Endodermal cell (in vitro differentiated cells): Measurements from ENCODE around the gene RAB3GAP2. TPM values are rescaled to one million over a fixed set of nuclear protein-coding genes. Genes with fewer than 3 reads are reported as not detected.

Source experiments
- DNase-seq: peaks from one replicate; pipeline ENCODE4 v3.0.0-alpha.2; 2017
- H3K27ac ChIP-seq: 2 replicates; pipeline ENCODE4 v1.5.1; 2013; ENCODE audit warnings: mild to moderate bottlenecking, low read depth, low read length, moderate library complexity
- H3K27me3 ChIP-seq: 2 replicates; pipeline ENCODE4 v1.6.1; 2013; ENCODE audit warnings: mild to moderate bottlenecking, low read length, moderate library complexity; ENCODE audit not compliant: insufficient read depth, control insufficient read depth, poor library complexity, severe bottlenecking
- H3K36me3 ChIP-seq: 2 replicates; pipeline ENCODE4 v1.7.0; 2013; ENCODE audit warnings: mild to moderate bottlenecking, low read length, moderate library complexity; ENCODE audit not compliant: control insufficient read depth, insufficient read depth
- H3K4me1 ChIP-seq: one replicate; pipeline ENCODE4 v1.7.0; 2013; ENCODE audit warnings: low read length; ENCODE audit not compliant: control insufficient read depth, insufficient read depth
- H3K4me3 ChIP-seq: 2 replicates; pipeline ENCODE4 v1.5.1; 2013; ENCODE audit warnings: mild to moderate bottlenecking, low read length, moderate library complexity
- H3K9ac ChIP-seq: 2 replicates; pipeline ENCODE4 v1.6.1; 2013; ENCODE audit warnings: mild to moderate bottlenecking, low read length, moderate library complexity; ENCODE audit not compliant: poor library complexity, severe bottlenecking; ENCODE audit errors: extremely low read depth
- H3K9me3 ChIP-seq: 2 replicates; pipeline ENCODE4 v1.6.1; 2013; ENCODE audit warnings: mild to moderate bottlenecking, low read length, moderate library complexity; ENCODE audit not compliant: control insufficient read depth
- H3K27ac Mint-ChIP-seq: 2 replicates; pipeline ENCODE4 v1.8.0; 2020; ENCODE audit warnings: mixed read lengths
- H3K27me3 Mint-ChIP-seq: 2 replicates; pipeline ENCODE4 v1.8.0; 2021; ENCODE audit warnings: mild to moderate bottlenecking, mixed read lengths; ENCODE audit not compliant: insufficient read depth
- H3K36me3 Mint-ChIP-seq: 2 replicates; pipeline ENCODE4 v1.8.0; 2020; ENCODE audit warnings: low read depth, mixed read lengths
- H3K4me1 Mint-ChIP-seq: 2 replicates; pipeline ENCODE4 v1.8.0; 2020; ENCODE audit warnings: mixed read lengths
- H3K4me3 Mint-ChIP-seq: 2 replicates; pipeline ENCODE4 v1.8.0; 2020; ENCODE audit warnings: mild to moderate bottlenecking, moderate library complexity, mixed read lengths
- H3K9me3 Mint-ChIP-seq: 2 replicates; pipeline ENCODE4 v1.8.0; 2020; ENCODE audit warnings: mild to moderate bottlenecking, mixed read lengths
- CTCF ChIP-seq: fragments of 200-600 bp; sonication (generic); conservative IDR thresholded peaks from 2 replicates; pipeline ENCODE4 v1.5.0; 2021; ENCODE audit warnings: antibody characterized with exemption, mild to moderate bottlenecking
- WGBS, 2 experiments: methylation state at CpG; one replicate each; pipeline versions ENCODE4 v1.1.5 to v1.1.7; 2013; ENCODE audit warnings: missing lambda C conversion rate in 2 of 2, mixed read lengths in 1 of 2; ENCODE audit not compliant: insufficient coverage in 1 of 2, insufficient read length in 1 of 2; 5-methylcytosine and 5-hydroxymethylcytosine counted together
- total RNA-seq, 2 donors: library from RNA; stranded (reverse); fragmentation: NEBNext Ultra II Directional in 1 of 2; extraction: Animal tissue kit (Norgen Biotek cat#: 25700) in 1 of 2; gene quantifications; 2 replicates in 1 of 2; 3 replicates in 1 of 2; pipeline ENCODE4 v1.2.1, GENCODE V29; 2021

RAB3GAP2 gene
- total RNA-seq, 2 donors from 2014 or later: 39.3 to 50.4 TPM

DNA sequence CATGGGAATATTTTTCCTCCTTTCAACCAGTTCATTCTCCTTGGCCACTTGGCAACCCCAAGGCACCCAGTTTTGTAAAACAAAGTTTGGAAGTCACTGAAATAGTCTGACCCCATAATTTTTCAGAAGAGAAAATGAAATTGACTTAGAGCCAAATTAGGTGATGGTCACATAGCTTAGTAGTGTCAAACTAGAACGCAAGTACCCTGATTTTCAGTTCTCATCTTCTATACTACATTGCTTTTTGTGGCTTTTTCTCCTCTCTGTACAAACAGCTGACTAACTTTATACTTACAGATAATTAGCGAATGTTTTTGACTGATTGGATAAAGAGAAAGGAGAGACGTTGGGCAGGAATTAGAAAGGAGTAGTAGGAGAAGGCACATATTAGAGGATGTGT, 145.2 kb downstream of the RAB3GAP2 start:
- 89 to 100% methylated on average over 2 to 3 of the region's 3 CpGs for WGBS, 2 experiments
- H3K4me3 ChIP-seq: no peak overlapping the region
- H3K9ac ChIP-seq: no peak overlapping the region
- H3K27ac ChIP-seq: no peak overlapping the region
- Mint-ChIP-seq H3K27me3 (no peaks in the 10 kb centered on the region), H3K4me3 (no peak overlapping the region), H3K36me3 (peaks cover 46% of the 10 kb centered on the region), H3K4me1 (peaks cover 7% of the 10 kb centered on the region), H3K27ac (no peak overlapping the region), H3K9me3 (no peaks in the 10 kb centered on the region)
- no peak for DNase-seq
- no peaks in the 10 kb centered on the region for H3K27me3 ChIP-seq
- no peaks in the 10 kb centered on the region for H3K9me3 ChIP-seq
- peaks cover 48% of the 10 kb centered on the region for H3K36me3 ChIP-seq
- no peak for TF ChIP-seq CTCF
- H3K4me1 ChIP-seq: no peaks in the 10 kb centered on the region

- H3K27ac ChIP-seq: no peak overlapping the region
- WGBS, 2 experiments: 67 to 80% methylated on average over 1 of the region's 1 CpG
- no peak for TF ChIP-seq CTCF
Measured at GRCh38 chr1:220124542-220124941, 147.7 kb downstream of the RAB3GAP2 start.

DNA sequence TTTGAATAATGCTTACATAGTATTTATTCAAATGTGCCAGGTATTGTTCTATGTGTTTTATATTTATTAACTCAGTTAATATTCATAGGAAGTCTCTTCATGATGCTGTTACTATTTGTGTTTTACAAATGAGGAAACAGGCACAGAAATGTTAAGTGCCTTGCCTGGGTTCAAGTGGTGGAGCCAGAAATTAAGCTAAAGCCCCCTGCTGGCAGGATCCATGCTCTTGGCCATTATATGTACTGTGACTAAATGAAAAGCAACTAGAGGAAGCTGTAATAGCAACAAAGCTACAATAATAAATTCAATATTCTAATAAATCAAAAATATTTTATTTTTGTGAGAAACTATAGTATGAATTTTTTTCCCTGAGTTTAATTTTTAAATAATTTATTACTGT, 148.4 kb downstream of the RAB3GAP2 start:
- peaks cover 30% of the 10 kb centered on the region for H3K36me3 Mint-ChIP-seq
- H3K27ac Mint-ChIP-seq: no peak overlapping the region
- peaks cover 8% of the 10 kb centered on the region for H3K4me1 Mint-ChIP-seq
- no peak overlapping the region for H3K4me3 Mint-ChIP-seq
- Histone ChIP-seq H3K9ac (no peak overlapping the region), H3K4me3 (no peak overlapping the region), H3K27ac (no peak overlapping the region), H3K27me3 (no peaks in the 10 kb centered on the region), H3K4me1 (no peaks in the 10 kb centered on the region), H3K9me3 (no peaks in the 10 kb centered on the region), H3K36me3 (peaks cover 40% of the 10 kb centered on the region)
- peak; percentile 72 for TF ChIP-seq CTCF
- DNase-seq: peak; percentile 59
- no peaks in the 10 kb centered on the region for H3K27me3 Mint-ChIP-seq
- no peaks in the 10 kb centered on the region for H3K9me3 Mint-ChIP-seq

More at GRCh38 chr1:220124542-220124941, 147.7 kb downstream of the RAB3GAP2 start:
- Histone ChIP-seq H3K9me3 (no peaks in the 10 kb centered on the region), H3K4me1 (no peaks in the 10 kb centered on the region), H3K9ac (no peak overlapping the region), H3K4me3 (no peak overlapping the region), H3K27me3 (no peaks in the 10 kb centered on the region), H3K36me3 (peaks cover 40% of the 10 kb centered on the region)
- no peak for DNase-seq
- H3K27me3 Mint-ChIP-seq: no peaks in the 10 kb centered on the region
- no peaks in the 10 kb centered on the region for H3K9me3 Mint-ChIP-seq
- H3K36me3 Mint-ChIP-seq: peaks cover 34% of the 10 kb centered on the region
- H3K27ac Mint-ChIP-seq: peak overlapping the region; percentile 27
- H3K4me1 Mint-ChIP-seq: peaks cover 8% of the 10 kb centered on the region
- no peak overlapping the region for H3K4me3 Mint-ChIP-seq
